ENCODE data around the gene AURKB.

- TF ChIP-seq CTCF (conservative IDR thresholded peaks at IDR 0.05; ENCODE audit: low read length) (no peak), EZH2phosphoT487 (IDR thresholded peaks at IDR 0.05; ENCODE audit: borderline replicate concordance) (no peak)
Observed at GRCh38 chr17:8160224-8160577, 50.2 kb downstream of the AURKB start.
